GM12891 (cell line): ENCODE results near the gene DNAJB8.

Source experiments
- PAX5 ChIP-seq: IDR thresholded peaks from 2 replicates; pipeline ENCODE4 v1.6.1; 2011; ENCODE audit warnings: low read length, moderate library complexity, mild to moderate bottlenecking; ENCODE audit not compliant: insufficient read depth, severe bottlenecking
- POLR2A ChIP-seq: IDR thresholded peaks from 2 replicates; pipeline ENCODE4 v1.6.1; 2011; ENCODE audit warnings: low read depth, low read length, control low read depth
- POLR2AphosphoS5 ChIP-seq: IDR thresholded peaks from 2 replicates; pipeline ENCODE4 v1.6.1; 2011; ENCODE audit warnings: low read depth, low read length, control low read depth
- POU2F2 ChIP-seq: IDR thresholded peaks from 2 replicates; pipeline ENCODE4 v1.6.1; 2011; ENCODE audit warnings: low read depth, mild to moderate bottlenecking, control low read depth, low read length, moderate library complexity
- SPI1 ChIP-seq: IDR thresholded peaks from 2 replicates; pipeline ENCODE4 v1.6.1; 2011; ENCODE audit warnings: low read depth, low read length, control low read depth
- TAF1 ChIP-seq: IDR thresholded peaks from 2 replicates; pipeline ENCODE4 v1.6.1; 2011; ENCODE audit warnings: low read depth, low read length, control low read depth

- TF ChIP-seq POLR2A (no peak), POLR2AphosphoS5 (no peak), POU2F2 (no peak), TAF1 (no peak), SPI1 (no peak), PAX5 (no peak)
Measured at GRCh38 chr3:128487813-128488635, 21.3 kb upstream of the DNAJB8 start.
